H9 (cell line): ENCODE results near the gene TMEM82. TPM values are rescaled to one million over a fixed set of nuclear protein-coding genes. Genes with fewer than 3 reads are reported as not detected.

Source experiments
- DNase-seq: peaks from one replicate; pipeline ENCODE4 v3.0.0-alpha.2; 2017
- H2AFZ ChIP-seq: one replicate; pipeline ENCODE4 v1.6.1; 2013; ENCODE audit warnings: mild to moderate bottlenecking, low read length, control low read depth, moderate library complexity
- H2AK5ac ChIP-seq: 2 replicates; pipeline ENCODE4 v1.6.1; 2013; ENCODE audit warnings: low read length, control low read depth, mixed read lengths; ENCODE audit not compliant: insufficient read length
- H2BK120ac ChIP-seq: one replicate; pipeline ENCODE4 v1.6.1; 2013; ENCODE audit warnings: low read depth, mild to moderate bottlenecking, low read length, control low read depth, inconsistent platforms; ENCODE audit not compliant: poor library complexity, severe bottlenecking
- H2BK12ac ChIP-seq: 2 replicates; pipeline ENCODE4 v1.6.1; 2013; ENCODE audit warnings: low read length, control low read depth, mixed read lengths, low read depth; ENCODE audit not compliant: insufficient read length
- H2BK15ac ChIP-seq: 2 replicates; pipeline ENCODE4 v1.6.1; 2013; ENCODE audit warnings: low read depth, low read length, control low read depth
- H2BK20ac ChIP-seq: one replicate; pipeline ENCODE4 v1.6.1; 2013; ENCODE audit warnings: low read depth, mild to moderate bottlenecking, low read length, control low read depth, inconsistent platforms; ENCODE audit not compliant: poor library complexity, severe bottlenecking
- H2BK5ac ChIP-seq: 2 replicates; pipeline ENCODE4 v1.6.1; 2013; ENCODE audit warnings: low read length, control low read depth, mixed read lengths; ENCODE audit not compliant: insufficient read length
- H3K14ac ChIP-seq: 2 replicates; pipeline ENCODE4 v1.6.1; 2013; ENCODE audit warnings: low read length, control low read depth; ENCODE audit not compliant: insufficient read depth
- H3K18ac ChIP-seq: 2 replicates; pipeline ENCODE4 v1.6.1; 2013; ENCODE audit warnings: low read depth, mild to moderate bottlenecking, mixed read lengths, low read length, control low read depth; ENCODE audit not compliant: insufficient read length
- H3K23ac ChIP-seq: 2 replicates; pipeline ENCODE4 v1.6.1; 2013; ENCODE audit warnings: low read length, control low read depth, mixed read lengths, low read depth; ENCODE audit not compliant: insufficient read length
- H3K23me2 ChIP-seq: 2 replicates; pipeline ENCODE4 v1.6.1; 2013; ENCODE audit warnings: low read depth, mild to moderate bottlenecking, mixed read lengths, low read length, control low read depth; ENCODE audit not compliant: insufficient read length, poor library complexity, severe bottlenecking
- H3K27ac ChIP-seq: 2 replicates; pipeline ENCODE4 v1.5.1; 2013; ENCODE audit warnings: low read length, control low read depth, mixed read lengths, low read depth; ENCODE audit not compliant: insufficient read length
- H3K27me3 ChIP-seq: 2 replicates; pipeline ENCODE4 v1.6.1; 2013; ENCODE audit warnings: low read length, control low read depth, inconsistent platforms; ENCODE audit not compliant: insufficient read depth
- H3K4ac ChIP-seq: 2 replicates; pipeline ENCODE4 v1.6.1; 2013; ENCODE audit warnings: low read depth, mild to moderate bottlenecking, control low read depth, inconsistent platforms, low read length, moderate library complexity
- H3K4me1 ChIP-seq: 2 replicates; pipeline ENCODE4 v1.6.1; 2013; ENCODE audit warnings: low read length, control low read depth, inconsistent platforms; ENCODE audit not compliant: insufficient read depth
- H3K4me2 ChIP-seq: 2 replicates; pipeline ENCODE4 v1.6.1; 2013; ENCODE audit warnings: low read length, control low read depth, mixed read lengths; ENCODE audit not compliant: insufficient read length, insufficient read depth
- H3K56ac ChIP-seq: 2 replicates; pipeline ENCODE4 v1.6.1; 2013; ENCODE audit warnings: low read depth, mild to moderate bottlenecking, mixed read lengths, low read length, control low read depth; ENCODE audit not compliant: insufficient read length
- H3K79me1 ChIP-seq: 2 replicates; pipeline ENCODE4 v1.6.1; 2013; ENCODE audit warnings: low read depth, mild to moderate bottlenecking, moderate library complexity, low read length, control low read depth, inconsistent platforms; ENCODE audit not compliant: insufficient read depth, poor library complexity, severe bottlenecking
- H3K79me2 ChIP-seq: 2 replicates; pipeline ENCODE4 v1.6.1; 2013; ENCODE audit warnings: low read length, control low read depth, inconsistent platforms; ENCODE audit not compliant: insufficient read depth
- H3K9ac ChIP-seq: 2 replicates; pipeline ENCODE4 v1.6.1; 2013; ENCODE audit warnings: low read length, control low read depth, mixed read lengths; ENCODE audit not compliant: insufficient read length; ENCODE audit errors: extremely low read depth
- H3K9me3 ChIP-seq: one replicate; pipeline ENCODE4 v1.6.1; 2013; ENCODE audit warnings: low read depth, low read length, inconsistent platforms; ENCODE audit not compliant: control insufficient read depth
- H3T11ph ChIP-seq: one replicate; pipeline ENCODE4 v1.6.1; 2013; ENCODE audit warnings: mild to moderate bottlenecking, low read length, control low read depth, inconsistent platforms
- H4K20me1 ChIP-seq: one replicate; pipeline ENCODE4 v1.6.1; 2013; ENCODE audit not compliant: control insufficient read depth, insufficient read length, insufficient read depth
- H4K5ac ChIP-seq: 2 replicates; pipeline ENCODE4 v1.6.1; 2013; ENCODE audit warnings: low read depth, mild to moderate bottlenecking, mixed read lengths, low read length, control low read depth; ENCODE audit not compliant: insufficient read length
- H4K8ac ChIP-seq: replicated peaks from 2 replicates; pipeline ENCODE4 v1.6.1; 2013; ENCODE audit warnings: low read length, control low read depth, mixed read lengths, low read depth; ENCODE audit not compliant: insufficient read length
- H4K91ac ChIP-seq: 2 replicates; pipeline ENCODE4 v1.6.1; 2013; ENCODE audit warnings: low read depth, mild to moderate bottlenecking, moderate library complexity, mixed read lengths, low read length, control low read depth; ENCODE audit not compliant: insufficient read length
- H3K27ac Mint-ChIP-seq, 3 experiments: 2 replicates in 2 of 3; 3 replicates in 1 of 3; pipeline ENCODE4 v1.8.0; 2020 to 2021; ENCODE audit warnings: mixed read lengths in 3 of 3, mild to moderate bottlenecking in 1 of 3, moderate library complexity in 1 of 3
- H3K27me3 Mint-ChIP-seq: 2 replicates; pipeline ENCODE4 v1.8.0; 2021; ENCODE audit warnings: low read depth, mild to moderate bottlenecking, moderate library complexity, mixed read lengths
- H3K36me3 Mint-ChIP-seq, 3 experiments: 2 replicates in 2 of 3; 3 replicates in 1 of 3; pipeline ENCODE4 v1.8.0; 2020 to 2021; ENCODE audit warnings: low read depth in 3 of 3, mixed read lengths in 3 of 3; ENCODE audit not compliant: insufficient read depth in 1 of 3
- H3K4me1 Mint-ChIP-seq, 2 experiments: 2 replicates each; pipeline ENCODE4 v1.8.0; 2020; ENCODE audit warnings: mixed read lengths in 2 of 2
- H3K4me3 Mint-ChIP-seq, 2 experiments: 2 replicates in 1 of 2; 3 replicates in 1 of 2; pipeline ENCODE4 v1.8.0; 2020 to 2021; ENCODE audit warnings: mild to moderate bottlenecking in 2 of 2, mixed read lengths in 2 of 2, moderate library complexity in 1 of 2
- H3K9me3 Mint-ChIP-seq, 2 experiments: 2 replicates in 1 of 2; 3 replicates in 1 of 2; pipeline ENCODE4 v1.8.0; 2020; ENCODE audit warnings: mild to moderate bottlenecking in 2 of 2, mixed read lengths in 2 of 2, moderate library complexity in 1 of 2
- CTCF ChIP-seq: fragments of 200-600 bp; sonication (generic); conservative IDR thresholded peaks from 3 replicates; pipeline ENCODE4 v1.8.0; 2021; ENCODE audit warnings: antibody characterized with exemption, mild to moderate bottlenecking
- WGBS: extraction: QIAGEN DNeasy Blood & Tissue Kit; methylation state at CpG from one replicate; pipeline ENCODE4 v1.1.7; 2013; ENCODE audit warnings: missing lambda C conversion rate, low lambda C conversion rate, mixed read lengths; ENCODE audit not compliant: insufficient read length; ENCODE audit errors: extremely low coverage; 5-methylcytosine and 5-hydroxymethylcytosine counted together
- total RNA-seq: library from RNA; stranded (reverse); gene quantifications from 2 replicates; pipeline ENCODE4 v1.2.1, GENCODE V29; 2021

TMEM82 gene
- total RNA-seq, 1 experiment from 2014 or later, result 1.4 TPM

GRCh38 chr1:15768388-15768787, 26.1 kb downstream of the TMEM82 start:
- no peaks in the 10 kb centered on the region for H3K79me1 ChIP-seq
- no peak overlapping the region for H2BK120ac ChIP-seq
- H3K4me2 ChIP-seq, result no peak overlapping the region
- H2AFZ ChIP-seq, result no peak overlapping the region
- H4K91ac ChIP-seq, result no peak overlapping the region
- H4K8ac ChIP-seq, result no peak overlapping the region
- H4K20me1 ChIP-seq, result no peaks in the 10 kb centered on the region
- peaks cover 6 to 7% of the 10 kb centered on the region in 2 experiments; a peak in 3 of 4 replicates for H3K4me1 Mint-ChIP-seq
- H3K36me3 Mint-ChIP-seq, result peaks cover 47 to 76% (median 56%) of the 10 kb centered on the region in 3 experiments
- no peak overlapping the region for H3K27ac Mint-ChIP-seq
- H3K4ac ChIP-seq, result no peak overlapping the region
- H2BK5ac ChIP-seq, result no peak overlapping the region
- no peaks in the 10 kb centered on the region for H3K9me3 Mint-ChIP-seq
- H3K4me3 Mint-ChIP-seq, result no peak overlapping the region
- H3K56ac ChIP-seq, result no peak overlapping the region
- no peaks in the 10 kb centered on the region; the same call in 1 of the 2 replicates for H3K79me2 ChIP-seq
- H3K14ac ChIP-seq, result no peak overlapping the region
- no peak overlapping the region for H3K23ac ChIP-seq
- H2BK20ac ChIP-seq, result no peak overlapping the region
- H3K23me2 ChIP-seq, result no peaks in the 10 kb centered on the region
- H2BK15ac ChIP-seq, result no peak overlapping the region
- no peak overlapping the region for H3K27ac ChIP-seq
- H3T11ph ChIP-seq, result no peak overlapping the region
- no peak overlapping the region for H4K5ac ChIP-seq
- no peak for DNase-seq
- H3K18ac ChIP-seq, result no peak overlapping the region
- H2BK12ac ChIP-seq, result no peak overlapping the region
- no CpG with 5 or more reads among the region's 7 CpGs for WGBS
- no peak for TF ChIP-seq CTCF
- no peak overlapping the region for H2AK5ac ChIP-seq
- H3K27me3 ChIP-seq, result no peaks in the 10 kb centered on the region
- no peak overlapping the region for H3K9ac ChIP-seq
- no peaks in the 10 kb centered on the region for H3K4me1 ChIP-seq
- H3K9me3 ChIP-seq, result no peaks in the 10 kb centered on the region
- no peaks in the 10 kb centered on the region for H3K27me3 Mint-ChIP-seq
